ENCODE results near the gene NLE1.

DNA sequence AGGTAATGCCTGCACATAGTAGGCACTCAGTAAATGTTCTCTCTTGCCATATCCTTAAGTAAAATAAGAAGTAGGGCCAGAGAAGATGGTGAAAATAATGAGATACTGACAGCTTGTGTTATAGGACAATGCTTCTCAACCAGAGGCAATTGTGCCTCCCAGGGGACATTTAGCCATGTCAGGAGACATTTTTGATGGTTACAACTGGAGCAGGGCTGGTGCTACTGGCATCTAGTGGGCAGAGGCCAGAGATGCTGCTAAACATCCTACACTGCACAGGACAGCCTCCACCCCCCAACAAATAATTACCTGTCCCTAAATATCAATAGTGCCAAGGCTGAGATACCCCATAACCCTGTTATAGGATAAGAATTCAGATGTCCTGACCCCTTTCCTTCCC, 24.1 kb downstream of the NLE1 start:
- TF ChIP-seq, protein P1, sequence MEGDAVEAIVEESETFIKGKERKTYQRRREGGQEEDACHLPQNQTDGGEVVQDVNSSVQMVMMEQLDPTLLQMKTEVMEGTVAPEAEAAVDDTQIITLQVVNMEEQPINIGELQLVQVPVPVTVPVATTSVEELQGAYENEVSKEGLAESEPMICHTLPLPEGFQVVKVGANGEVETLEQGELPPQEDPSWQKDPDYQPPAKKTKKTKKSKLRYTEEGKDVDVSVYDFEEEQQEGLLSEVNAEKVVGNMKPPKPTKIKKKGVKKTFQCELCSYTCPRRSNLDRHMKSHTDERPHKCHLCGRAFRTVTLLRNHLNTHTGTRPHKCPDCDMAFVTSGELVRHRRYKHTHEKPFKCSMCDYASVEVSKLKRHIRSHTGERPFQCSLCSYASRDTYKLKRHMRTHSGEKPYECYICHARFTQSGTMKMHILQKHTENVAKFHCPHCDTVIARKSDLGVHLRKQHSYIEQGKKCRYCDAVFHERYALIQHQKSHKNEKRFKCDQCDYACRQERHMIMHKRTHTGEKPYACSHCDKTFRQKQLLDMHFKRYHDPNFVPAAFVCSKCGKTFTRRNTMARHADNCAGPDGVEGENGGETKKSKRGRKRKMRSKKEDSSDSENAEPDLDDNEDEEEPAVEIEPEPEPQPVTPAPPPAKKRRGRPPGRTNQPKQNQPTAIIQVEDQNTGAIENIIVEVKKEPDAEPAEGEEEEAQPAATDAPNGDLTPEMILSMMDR (conservative IDR thresholded peaks at IDR 0.05; ENCODE audit: low read depth, low read length), result peak; percentile 24; the same call in 1 of the 2 replicates
- no peak for TF ChIP-seq EZH2 (IDR thresholded peaks at IDR 0.05; ENCODE audit: borderline replicate concordance, low read depth, low read length, poor library complexity, severe bottlenecking)
